NCI-H128 (cell line): Measurements from ENCODE around the gene OR5D13.

Experiments used
- DNase-seq: peaks from one replicate; lab custom pipeline; 2025; ENCODE audit not compliant: unreplicated experiment; lab: John Stamatoyannopoulos, UW

Gene OR5D13

GRCh38 chr11:55773138-55773537, at the start of gene OR5D13:
Gene OR5D13 (plus strand): TSS chr11:55773438. CDS start chr11:55773438, 0 bp downstream.
- DNase-seq = no peak

- DNase-seq = no peak
These were observed 46.4 kb upstream of the OR5D13 start for GRCh38 chr11:55726715-55727324.

- no peak for DNase-seq
These were observed 40.3 kb upstream of the OR5D13 start for GRCh38 chr11:55732936-55733335.

- no peak for DNase-seq
These were observed 18.4 kb downstream of the OR5D13 start for GRCh38 chr11:55791606-55792005.

- no peak for DNase-seq
These were observed 20.1 kb downstream of the OR5D13 start for GRCh38 chr11:55793321-55793720.

GRCh38 chr11:55795256-55795655, 22.0 kb downstream of the OR5D13 start, which contains the start of gene OR5D14:
Gene OR5D14 (plus strand): TSS chr11:55795556. CDS start chr11:55795556, 0 bp downstream.
- DNase-seq = no peak

GRCh38 chr11:55806248-55806647, 33.0 kb downstream of the OR5D13 start:
- no peak for DNase-seq

GRCh38 chr11:55811067-55811466, 37.8 kb downstream of the OR5D13 start, which contains the start of gene OR5L1:
Gene OR5L1 (plus strand): TSS chr11:55811367. CDS start chr11:55811467, 100 bp downstream.
- DNase-seq = no peak

GRCh38 chr11:55819330-55819729, 46.1 kb downstream of the OR5D13 start, which contains the start of gene OR5D18:
Gene OR5D18 (plus strand): TSS chr11:55819630. CDS start chr11:55819630, 0 bp downstream.
- DNase-seq = no peak
